Stimulated activated CD4-positive, alpha-beta T cell treated with anti-CD3 and anti-CD28 coated beads, Interleukin-1b, Interleukin-23, amount 100 ng/mL, for 24 hours (primary cell): Measurements from ENCODE around the gene TREML4.

Experiments
- DNase-seq, 4 experiments: peaks; one replicate each; pipeline ENCODE4 v3.0.0-alpha.2; 2020; ENCODE audit warnings: low read depth in 4 of 4, low spot score in 1 of 4

Gene TREML4

GRCh38 chr6:41247882-41248705 lies 19.9 kb downstream of the TREML4 start:
- no peak for DNase-seq

GRCh38 chr6:41252401-41253169 lies 24.4 kb downstream of the TREML4 start:
- no peak for DNase-seq

- DNase-seq: no peak
Measured at GRCh38 chr6:41255110-41255509, 27.0 kb downstream of the TREML4 start.

GRCh38 chr6:41255638-41256246 lies 27.6 kb downstream of the TREML4 start:
- DNase-seq: no peak

GRCh38 chr6:41256383-41256782 lies 28.2 kb downstream of the TREML4 start:
- DNase-seq: no peak

- DNase-seq: no peak
Measured at GRCh38 chr6:41257369-41258195, 29.4 kb downstream of the TREML4 start.

- no peak for DNase-seq
Measured at GRCh38 chr6:41258196-41258493, 30.0 kb downstream of the TREML4 start.

- no peak for DNase-seq
Measured at GRCh38 chr6:41262401-41262800, 34.3 kb downstream of the TREML4 start.

GRCh38 chr6:41263267-41263666 lies 35.1 kb downstream of the TREML4 start:
- no peak for DNase-seq

- DNase-seq: no peak
Measured at GRCh38 chr6:41266541-41266940, 38.4 kb downstream of the TREML4 start.

GRCh38 chr6:41268478-41268877 lies 40.3 kb downstream of the TREML4 start:
- DNase-seq: no peak

- no peak for DNase-seq
Measured at GRCh38 chr6:41269166-41269565, 41.0 kb downstream of the TREML4 start.

GRCh38 chr6:41269716-41270115 lies 41.6 kb downstream of the TREML4 start:
- DNase-seq: no peak

- DNase-seq: no peak
Measured at GRCh38 chr6:41271901-41272395, 43.8 kb downstream of the TREML4 start.

- no peak for DNase-seq
Measured at GRCh38 chr6:41272591-41273240, 44.6 kb downstream of the TREML4 start.

GRCh38 chr6:41273714-41274113 lies 45.6 kb downstream of the TREML4 start:
- no peak for DNase-seq

- no peak for DNase-seq
Measured at GRCh38 chr6:41274256-41274655, 46.1 kb downstream of the TREML4 start.

GRCh38 chr6:41275489-41275888 lies 47.3 kb downstream of the TREML4 start:
- no peak for DNase-seq

GRCh38 chr6:41277605-41278004 lies 49.5 kb downstream of the TREML4 start:
- no peak for DNase-seq

- DNase-seq: peak; percentile 18 to 58 (median 36)
Measured at GRCh38 chr6:41278699-41279405, 50.7 kb downstream of the TREML4 start.
